Fibroblast of pulmonary artery (primary cell): ENCODE measurements around the gene SHISA8.

ENCODE experiments used
- DNase-seq: peaks from one replicate; pipeline ENCODE4 v3.0.0-alpha.2; 2010; ENCODE audit warnings: low read depth
- H3K4me3 ChIP-seq: replicated peaks from 2 replicates; pipeline ENCODE4 v1.5.1; 2011; ENCODE audit warnings: low read depth, mild to moderate bottlenecking, control low read depth, low read length, moderate library complexity
- CTCF ChIP-seq: IDR thresholded peaks from 2 replicates; pipeline ENCODE4 v1.5.1; 2011; ENCODE audit warnings: mild to moderate bottlenecking, control low read depth, low read length, inconsistent platforms; ENCODE audit errors: missing control alignments

The SHISA8 gene

DNA sequence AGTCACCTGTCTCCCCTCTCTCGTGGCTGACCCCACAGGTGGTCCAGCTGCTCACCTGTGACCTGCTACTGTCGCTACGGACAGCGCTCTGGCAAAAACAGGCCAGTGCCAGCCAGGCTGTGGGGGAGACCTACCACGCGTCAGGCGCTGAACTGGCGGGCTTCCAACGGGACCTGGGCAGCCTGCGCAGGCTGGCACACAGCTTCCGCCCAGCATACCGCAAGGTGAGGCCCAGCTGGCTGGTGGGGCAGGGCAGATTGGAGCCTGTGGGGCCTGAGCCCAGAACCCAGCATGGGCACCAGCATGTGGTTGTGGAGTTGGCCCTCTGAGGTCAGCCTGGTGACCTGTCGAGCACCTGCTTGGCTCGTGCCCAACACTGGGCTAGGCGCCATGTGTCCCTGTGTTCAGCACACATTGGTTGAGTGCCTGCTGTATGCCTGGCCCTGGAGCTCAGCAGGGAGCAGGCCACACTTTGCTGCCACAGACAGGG lies 11.9 kb downstream of the SHISA8 start:
- no peak for TF ChIP-seq CTCF
- DNase-seq, result no peak
- H3K4me3 ChIP-seq, result no peak overlapping the region

DNA sequence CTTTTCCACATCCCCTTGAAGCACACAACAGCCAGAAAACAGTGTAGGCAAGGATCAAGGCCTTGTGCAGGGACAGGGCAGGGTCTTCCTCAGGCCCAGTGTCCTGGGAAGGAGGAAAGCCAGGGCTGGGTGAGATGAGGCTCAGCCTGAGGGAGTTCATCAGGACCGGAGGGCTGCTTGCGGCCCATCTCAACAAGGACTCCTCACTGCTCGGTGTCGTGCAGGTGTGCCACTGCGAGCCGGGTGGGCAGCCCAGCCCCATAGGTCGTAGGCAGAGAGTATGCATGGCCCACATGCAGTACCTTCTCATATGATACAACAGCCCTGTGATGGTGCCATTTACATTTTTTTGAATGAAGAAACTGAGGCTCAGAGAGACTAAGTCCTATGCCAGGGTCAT lies 12.9 kb downstream of the SHISA8 start:
- DNase-seq, result no peak
- TF ChIP-seq CTCF, result no peak
- H3K4me3 ChIP-seq, result no peak overlapping the region

DNA sequence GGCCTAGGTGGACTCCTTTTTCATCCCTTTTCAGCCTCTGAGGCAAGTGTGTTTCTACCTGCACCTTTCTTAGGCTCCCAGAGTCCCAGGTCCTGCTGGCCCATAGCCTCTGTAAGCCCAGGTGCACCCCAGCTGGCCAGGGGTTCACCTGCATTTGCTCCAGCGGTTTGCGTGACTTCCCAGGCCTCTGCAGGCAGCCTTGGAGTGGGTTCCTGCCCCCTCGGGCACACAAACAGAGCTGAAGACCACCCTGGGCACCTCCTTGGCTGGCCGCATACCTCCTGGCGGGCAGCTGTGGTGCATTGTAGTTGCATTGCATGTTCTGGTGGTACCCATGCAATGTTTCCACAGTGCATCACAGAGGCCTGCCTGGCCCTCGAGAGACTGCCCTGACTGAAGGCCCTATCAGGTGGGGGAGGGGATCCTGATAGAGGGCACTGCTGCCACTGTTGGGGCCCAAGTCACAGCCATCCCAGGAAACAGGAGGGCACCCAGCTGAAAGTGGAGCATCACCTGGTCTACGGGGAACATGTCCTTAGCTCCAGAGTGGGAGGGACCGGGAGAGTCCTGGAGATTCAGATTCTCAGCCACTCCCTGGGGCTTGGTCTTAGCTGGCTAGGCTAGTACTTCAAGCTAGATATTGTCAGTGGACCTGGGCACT lies 14.1 kb downstream of the SHISA8 start:
- H3K4me3 ChIP-seq, result no peak overlapping the region
- DNase-seq, result no peak
- no peak for TF ChIP-seq CTCF

DNA sequence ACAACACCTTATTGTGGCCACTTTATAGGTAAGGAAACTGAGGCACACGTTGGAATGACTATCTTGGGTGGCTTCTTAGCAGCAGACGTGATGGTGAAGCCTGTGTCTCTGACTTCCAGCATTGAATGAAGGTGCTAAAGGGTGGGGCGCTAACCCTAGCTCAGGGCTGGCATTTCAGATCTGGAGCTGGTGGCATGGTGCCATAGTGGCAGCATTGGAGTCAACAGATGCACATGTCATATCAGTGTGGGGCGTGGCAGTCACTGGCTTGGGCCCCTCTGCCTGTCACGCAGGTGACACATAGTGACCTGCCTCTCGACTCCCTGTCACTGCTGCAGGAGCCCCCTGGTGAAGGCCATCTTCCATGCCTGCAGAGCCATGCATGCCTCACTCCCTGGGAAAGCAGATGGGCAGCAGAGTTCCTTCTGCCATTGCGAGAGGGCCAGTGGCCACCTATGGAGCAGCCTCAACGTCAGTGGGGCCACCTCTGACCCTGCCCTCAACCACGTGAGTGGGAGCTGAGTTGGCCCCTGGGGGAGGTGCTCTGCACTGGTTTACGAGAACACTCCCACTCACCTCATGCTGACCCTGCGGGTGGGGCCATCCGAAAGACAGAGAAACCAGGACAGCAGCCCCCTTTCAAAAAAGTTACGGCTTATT lies 14.8 kb downstream of the SHISA8 start:
- no peak for DNase-seq
- no peak for TF ChIP-seq CTCF
- no peak overlapping the region for H3K4me3 ChIP-seq

DNA sequence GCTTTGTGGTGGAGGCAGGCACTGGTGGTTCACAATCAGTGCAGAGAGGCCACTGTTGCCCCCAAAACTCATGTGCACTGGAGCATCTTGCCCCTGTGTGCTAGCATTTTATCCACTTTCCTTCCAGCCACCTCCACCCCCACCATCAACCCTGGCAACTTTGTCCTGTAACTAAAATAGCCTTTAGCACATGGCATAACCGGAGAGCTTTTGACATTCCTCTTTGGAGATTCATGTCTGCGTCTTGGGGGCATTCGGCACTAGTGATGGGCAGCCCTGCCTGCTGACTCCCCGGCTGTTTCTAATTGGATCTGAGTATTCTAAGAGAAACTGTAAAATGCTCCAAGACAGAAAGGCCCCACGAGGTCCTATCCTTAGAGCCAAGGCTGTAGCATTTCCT lies 15.8 kb downstream of the SHISA8 start:
- DNase-seq, result no peak
- H3K4me3 ChIP-seq, result no peak overlapping the region
- no peak for TF ChIP-seq CTCF

DNA sequence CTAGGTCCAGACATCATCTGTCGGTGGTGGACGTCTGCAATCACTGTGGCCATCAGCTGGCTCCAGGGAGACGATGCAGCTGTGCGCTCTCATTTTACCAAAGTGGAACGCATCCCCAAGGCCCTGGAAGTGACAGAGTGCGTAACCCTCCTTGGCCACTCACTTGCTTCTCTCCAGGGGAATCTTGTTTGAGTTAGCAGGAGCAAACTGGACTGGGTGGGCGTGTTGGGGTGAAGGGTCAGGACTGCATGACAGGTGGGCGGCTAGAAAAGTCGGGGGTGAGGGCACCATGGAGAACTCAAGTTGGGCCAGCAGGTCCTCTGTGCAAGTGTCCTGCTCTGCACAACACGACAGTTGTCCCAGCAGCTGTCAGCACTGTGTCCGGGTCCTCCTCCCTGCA lies 16.2 kb downstream of the SHISA8 start:
- H3K4me3 ChIP-seq, result no peak overlapping the region
- no peak for TF ChIP-seq CTCF
- no peak for DNase-seq
